ENCODE results near the gene GRIP2. TPM values are rescaled to one million over a fixed set of nuclear protein-coding genes. Genes with fewer than 3 reads are reported as not detected.

The GRIP2 gene
- total RNA-seq, 2 experiments from 2014 or later = not detected

- Mint-ChIP-seq H3K9me3 (no peaks in the 10 kb centered on the region), H3K27me3 (no peaks in the 10 kb centered on the region), H3K36me3 (ENCODE audit: low read depth) (peaks cover 66% of the 10 kb centered on the region), H3K27ac (no peak overlapping the region), H3K4me3 (no peak overlapping the region), H3K4me1 (ENCODE audit: low read depth) (no peaks in the 10 kb centered on the region)
- no peak for DNase-seq
- ATAC-seq (ENCODE audit: poor library complexity) = no peak
- ChIA-PET POLR2A (no interaction called here), CTCF (no interaction called here)
- Histone ChIP-seq H3K4me3 (ENCODE audit: low read length) (no peak overlapping the region), H3K36me3 (ENCODE audit: insufficient read depth, low read length) (peaks cover 71% of the 10 kb centered on the region), H3K27ac (ENCODE audit: low read depth in 1 of 2, low read length in 2 of 2) (no peak overlapping the region), H3K9me3 (ENCODE audit: control insufficient read depth in 1 of 2, insufficient read depth in 1 of 2, low read length in 2 of 2) (no peaks in the 10 kb centered on the region), H3K4me1 (ENCODE audit: insufficient read depth, low read length) (no peaks in the 10 kb centered on the region), H3K27me3 (ENCODE audit: control insufficient read depth in 1 of 2, insufficient read depth in 2 of 2, low read length in 2 of 2) (no peaks in the 10 kb centered on the region)
- intact Hi-C loops (cut with DNase I, micrococcal nuclease) = no loop called here
- TF ChIP-seq CTCF (IDR thresholded peaks at IDR 0.05) = no peak
These were observed 85.4 kb downstream of the GRIP2 start for GRCh38 chr3:14454639-14455310.

- no peak overlapping the region for H3K27ac Mint-ChIP-seq
- POLR2A ChIA-PET = interaction anchor here (0.7 kb wide), 1 partner anchor 468 kb away, joined by 3 read pairs; no protein-coding TSS in a partner anchor
- no peaks in the 10 kb centered on the region for H3K9me3 Mint-ChIP-seq
- no peak for TF ChIP-seq CTCF (IDR thresholded peaks at IDR 0.05)
- no peaks in the 10 kb centered on the region for H3K4me1 ChIP-seq (ENCODE audit: insufficient read depth, low read length)
- intact Hi-C loops (cut with DNase I, micrococcal nuclease) = no loop called here
- ATAC-seq (ENCODE audit: poor library complexity) = no peak
- H3K27me3 Mint-ChIP-seq = no peaks in the 10 kb centered on the region
- H3K4me3 Mint-ChIP-seq = no peak overlapping the region
- CTCF ChIA-PET = no interaction called here
- no peak overlapping the region for H3K27ac ChIP-seq (ENCODE audit: low read depth in 1 of 2, low read length in 2 of 2)
- no peak for DNase-seq
- H3K4me3 ChIP-seq (ENCODE audit: low read length) = no peak overlapping the region
- no peaks in the 10 kb centered on the region for H3K27me3 ChIP-seq (ENCODE audit: control insufficient read depth in 1 of 2, insufficient read depth in 2 of 2, low read length in 2 of 2)
- H3K36me3 ChIP-seq (ENCODE audit: insufficient read depth, low read length) = peaks cover 69% of the 10 kb centered on the region
- H3K36me3 Mint-ChIP-seq (ENCODE audit: low read depth) = peaks cover 62% of the 10 kb centered on the region
- no peaks in the 10 kb centered on the region for H3K4me1 Mint-ChIP-seq (ENCODE audit: low read depth)
- H3K9me3 ChIP-seq (ENCODE audit: control insufficient read depth in 1 of 2, insufficient read depth in 1 of 2, low read length in 2 of 2) = no peaks in the 10 kb centered on the region
These were observed 86.1 kb downstream of the GRIP2 start for GRCh38 chr3:14453876-14454638.

GRCh38 chr3:14452740-14453710, 87.1 kb downstream of the GRIP2 start:
- DNase-seq (no peak), ATAC-seq (ENCODE audit: poor library complexity) (no peak)
- H3K4me1 ChIP-seq (ENCODE audit: insufficient read depth, low read length) = no peaks in the 10 kb centered on the region
- H3K27ac ChIP-seq (ENCODE audit: low read depth in 1 of 2, low read length in 2 of 2) = no peak overlapping the region
- H3K27me3 ChIP-seq (ENCODE audit: control insufficient read depth in 1 of 2, insufficient read depth in 2 of 2, low read length in 2 of 2) = no peaks in the 10 kb centered on the region
- no peak overlapping the region for H3K4me3 ChIP-seq (ENCODE audit: low read length)
- no peak for TF ChIP-seq CTCF (IDR thresholded peaks at IDR 0.05)
- Mint-ChIP-seq H3K9me3 (no peaks in the 10 kb centered on the region), H3K27ac (no peak overlapping the region), H3K36me3 (ENCODE audit: low read depth) (peaks cover 64% of the 10 kb centered on the region), H3K27me3 (no peaks in the 10 kb centered on the region), H3K4me1 (ENCODE audit: low read depth) (no peaks in the 10 kb centered on the region), H3K4me3 (no peak overlapping the region)
- H3K9me3 ChIP-seq (ENCODE audit: control insufficient read depth in 1 of 2, insufficient read depth in 1 of 2, low read length in 2 of 2) = no peaks in the 10 kb centered on the region
- peaks cover 72% of the 10 kb centered on the region for H3K36me3 ChIP-seq (ENCODE audit: insufficient read depth, low read length)
- intact Hi-C loops (cut with DNase I, micrococcal nuclease) = no loop called here
- CTCF ChIA-PET = interaction anchor here (0.8 kb wide), 1 partner anchor 15 kb away, joined by 4 read pairs; no protein-coding TSS in a partner anchor
- POLR2A ChIA-PET = interaction anchor here (0.7 to 1.4 kb wide), 2 partner anchors 21 to 469 kb away, joined by 3 to 4 read pairs; no protein-coding TSS in a partner anchor
